ENCODE measurements around the gene SLC9A9. TPM values are rescaled to one million over a fixed set of nuclear protein-coding genes. Genes with fewer than 3 reads are reported as not detected.

The SLC9A9 gene
- total RNA-seq, 1 experiment from 2014 or later: not detected

DNA sequence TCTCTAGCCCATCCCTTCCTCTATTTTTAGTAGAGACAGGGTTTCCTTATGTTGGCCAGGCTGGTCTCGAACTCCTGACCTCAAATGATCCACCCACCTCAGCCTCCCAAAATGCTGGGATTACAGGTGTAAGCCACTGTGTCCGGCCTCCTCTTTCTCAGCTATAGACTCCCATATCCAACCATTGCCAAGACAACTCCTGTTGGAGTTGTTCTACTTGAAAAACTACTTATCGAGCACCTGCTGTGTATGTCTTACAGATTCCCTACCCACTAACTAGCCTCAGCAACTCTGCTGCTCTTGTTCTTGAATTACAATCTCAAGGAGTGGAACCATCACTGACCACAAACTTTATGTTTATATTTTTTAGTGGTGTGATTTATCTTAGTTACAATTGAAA lies 186.6 kb downstream of the SLC9A9 start:
- DNase-seq: no peak
- CTCF ChIA-PET: no interaction called here
- H3K27me3 Mint-ChIP-seq (ENCODE audit: insufficient read depth, unreplicated experiment): peaks cover 17% of the 10 kb centered on the region
- Histone ChIP-seq H3K9me3 (no peaks in the 10 kb centered on the region), H3K4me3 (ENCODE audit: low read depth, low read length) (no peak overlapping the region), H3K36me3 (ENCODE audit: control insufficient read depth, insufficient read depth, low read length) (no peaks in the 10 kb centered on the region), H3K4me1 (no peaks in the 10 kb centered on the region), H3K27me3 (replicated peaks; ENCODE audit: control insufficient read depth, insufficient read depth, low read length) (no peaks in the 10 kb centered on the region)
- no peaks in the 10 kb centered on the region for H3K36me3 Mint-ChIP-seq (ENCODE audit: insufficient read depth, unreplicated experiment)
- no peaks in the 10 kb centered on the region for H3K9me3 Mint-ChIP-seq (ENCODE audit: unreplicated experiment)
- no peak overlapping the region for H3K27ac Mint-ChIP-seq (ENCODE audit: unreplicated experiment)
- H3K4me3 Mint-ChIP-seq (ENCODE audit: unreplicated experiment): no peak overlapping the region
- intact Hi-C loops (cut with micrococcal nuclease; ENCODE audit: unreplicated experiment): no loop called here
- POLR2A ChIA-PET: no interaction called here
- no peaks in the 10 kb centered on the region for H3K4me1 Mint-ChIP-seq (ENCODE audit: low read depth, unreplicated experiment)
- BruUV-seq (replicated peaks): no TSS peak
- no peak for TF ChIP-seq CTCF (IDR thresholded peaks at IDR 0.05; ENCODE audit: insufficient read depth in 1 of 2, low read depth in 1 of 2, low read length in 1 of 2, severe bottlenecking in 1 of 2, unreplicated experiment in 1 of 2)

- H3K27me3 ChIP-seq (replicated peaks; ENCODE audit: control insufficient read depth, insufficient read depth, low read length): no peaks in the 10 kb centered on the region
- CTCF ChIA-PET: no interaction called here
- H3K36me3 Mint-ChIP-seq (ENCODE audit: insufficient read depth, unreplicated experiment): no peaks in the 10 kb centered on the region
- H3K9me3 ChIP-seq: no peaks in the 10 kb centered on the region
- no peaks in the 10 kb centered on the region for H3K36me3 ChIP-seq (ENCODE audit: control insufficient read depth, insufficient read depth, low read length)
- H3K27me3 Mint-ChIP-seq (ENCODE audit: insufficient read depth, unreplicated experiment): peaks cover 11% of the 10 kb centered on the region
- no peak overlapping the region for H3K27ac Mint-ChIP-seq (ENCODE audit: unreplicated experiment)
- BruUV-seq (replicated peaks): no TSS peak
- H3K4me1 ChIP-seq: no peaks in the 10 kb centered on the region
- no peak for TF ChIP-seq CTCF (IDR thresholded peaks at IDR 0.05; ENCODE audit: insufficient read depth in 1 of 2, low read depth in 1 of 2, low read length in 1 of 2, severe bottlenecking in 1 of 2, unreplicated experiment in 1 of 2)
- H3K9me3 Mint-ChIP-seq (ENCODE audit: unreplicated experiment): no peaks in the 10 kb centered on the region
- POLR2A ChIA-PET: no interaction called here
- intact Hi-C loops (cut with micrococcal nuclease; ENCODE audit: unreplicated experiment): no loop called here
- DNase-seq: no peak
- no peak overlapping the region for H3K4me3 Mint-ChIP-seq (ENCODE audit: unreplicated experiment)
- no peaks in the 10 kb centered on the region for H3K4me1 Mint-ChIP-seq (ENCODE audit: low read depth, unreplicated experiment)
- no peak overlapping the region for H3K4me3 ChIP-seq (ENCODE audit: low read depth, low read length)
Observed at GRCh38 chr3:143658861-143659260, 189.4 kb downstream of the SLC9A9 start.

GRCh38 chr3:143658116-143658515 lies 190.2 kb downstream of the SLC9A9 start:
- DNase-seq: no peak
- H3K4me3 Mint-ChIP-seq (ENCODE audit: unreplicated experiment): no peak overlapping the region
- H3K4me1 Mint-ChIP-seq (ENCODE audit: low read depth, unreplicated experiment): no peaks in the 10 kb centered on the region
- no peaks in the 10 kb centered on the region for H3K27me3 ChIP-seq (replicated peaks; ENCODE audit: control insufficient read depth, insufficient read depth, low read length)
- TF ChIP-seq CTCF (IDR thresholded peaks at IDR 0.05; ENCODE audit: insufficient read depth in 1 of 2, low read depth in 1 of 2, low read length in 1 of 2, severe bottlenecking in 1 of 2, unreplicated experiment in 1 of 2): no peak
- no peaks in the 10 kb centered on the region for H3K9me3 Mint-ChIP-seq (ENCODE audit: unreplicated experiment)
- H3K36me3 ChIP-seq (ENCODE audit: control insufficient read depth, insufficient read depth, low read length): no peaks in the 10 kb centered on the region
- no peak overlapping the region for H3K27ac Mint-ChIP-seq (ENCODE audit: unreplicated experiment)
- no peaks in the 10 kb centered on the region for H3K36me3 Mint-ChIP-seq (ENCODE audit: insufficient read depth, unreplicated experiment)
- H3K27me3 Mint-ChIP-seq (ENCODE audit: insufficient read depth, unreplicated experiment): peaks cover 16% of the 10 kb centered on the region
- intact Hi-C loops (cut with micrococcal nuclease; ENCODE audit: unreplicated experiment): no loop called here
- H3K4me3 ChIP-seq (ENCODE audit: low read depth, low read length): no peak overlapping the region
- no peaks in the 10 kb centered on the region for H3K4me1 ChIP-seq
- H3K9me3 ChIP-seq: no peaks in the 10 kb centered on the region
- POLR2A ChIA-PET: no interaction called here
- CTCF ChIA-PET: no interaction called here
- BruUV-seq (replicated peaks): no TSS peak
